Esophagus muscularis mucosa (tissue), 4 donors: Measurements from ENCODE around the gene IL1RL2. TPM values are rescaled to one million over a fixed set of nuclear protein-coding genes. Genes with fewer than 3 reads are reported as not detected.

Source experiments
- DNase-seq: peaks from one replicate; pipeline ENCODE4 v3.0.0-alpha.2; 2017; ENCODE audit errors: extremely low spot score
- H3K27ac ChIP-seq, 4 donors: fragments of 200-600 bp; sonication (generic); replicated peaks in 1 of 4; 1 replicate in 3 of 4; 2 replicates in 1 of 4; pipeline ENCODE4 v1.5.1; 2016 to 2019; ENCODE audit warnings: mild to moderate bottlenecking in 1 of 4
- H3K27me3 ChIP-seq, 4 donors: fragments of 200-600 bp; sonication (generic); one replicate each; pipeline versions ENCODE4 v1.5.1 to v1.6.0; 2016 to 2019
- H3K36me3 ChIP-seq, 4 donors: fragments of 200-600 bp; sonication (generic); one replicate each; pipeline ENCODE4 v1.5.1; 2016 to 2019
- H3K4me1 ChIP-seq, 4 donors: fragments of 200-600 bp; sonication (generic); one replicate each; pipeline ENCODE4 v1.5.1; 2016 to 2019
- H3K4me3 ChIP-seq, 4 donors: fragments of 200-600 bp; sonication (generic); 1 replicate in 2 of 4; 2 replicates in 2 of 4; pipeline ENCODE4 v1.5.1; 2016 to 2019; ENCODE audit warnings: mild to moderate bottlenecking in 4 of 4, moderate library complexity in 1 of 4
- H3K9me3 ChIP-seq, 4 donors: fragments of 200-600 bp; sonication (generic); 1 replicate in 3 of 4; 2 replicates in 1 of 4; pipeline ENCODE4 v1.5.1; 2016 to 2019
- CTCF ChIP-seq, 3 experiments: fragments of 200-600 bp in 2 of 3; fragments of 450-650 bp in 1 of 3; sonication (generic) in 2 of 3; IDR thresholded peaks; one replicate each; pipeline ENCODE4 v1.5.1; 2017 to 2019; ENCODE audit warnings: antibody characterized with exemption in 3 of 3, mild to moderate bottlenecking in 2 of 3, moderate library complexity in 1 of 3
- EP300 ChIP-seq: sonication (generic); formaldehyde crosslinking; IDR thresholded peaks from one replicate; pipeline ENCODE4 v1.6.1; 2017; ENCODE audit warnings: antibody characterized with exemption
- POLR2A ChIP-seq: fragments of 450-650 bp; IDR thresholded peaks from one replicate; pipeline ENCODE4 v1.6.1; 2017; ENCODE audit warnings: antibody characterized with exemption, moderate library complexity, mild to moderate bottlenecking, low read depth
- POLR2AphosphoS5 ChIP-seq, 2 donors: sonication (generic); formaldehyde crosslinking; IDR thresholded peaks; one replicate each; pipeline ENCODE4 v1.6.1; 2017; ENCODE audit warnings: antibody characterized with exemption in 2 of 2
- WGBS: methylation state at CpG from one replicate; pipeline ENCODE4 v1.1.5; 2018; 5-methylcytosine and 5-hydroxymethylcytosine counted together
- intact Hi-C: fragments of 100-400 bp; cut with DNase I; formaldehyde crosslinking; loops from one replicate; pipeline ENCODE4 v1.15.1; 2023
- total RNA-seq, 4 donors: library from RNA; depleted of rRNA; stranded (reverse); fragments of >200 nt; gene quantifications; one replicate each; pipeline versions ENCODE4 v1.1.0 to v1.2.1, GENCODE V29; 2016

IL1RL2 gene
- total RNA-seq, 4 donors from 2014 or later, result 0.19 to 0.92 (median 0.66) TPM; not detected in 1

DNA sequence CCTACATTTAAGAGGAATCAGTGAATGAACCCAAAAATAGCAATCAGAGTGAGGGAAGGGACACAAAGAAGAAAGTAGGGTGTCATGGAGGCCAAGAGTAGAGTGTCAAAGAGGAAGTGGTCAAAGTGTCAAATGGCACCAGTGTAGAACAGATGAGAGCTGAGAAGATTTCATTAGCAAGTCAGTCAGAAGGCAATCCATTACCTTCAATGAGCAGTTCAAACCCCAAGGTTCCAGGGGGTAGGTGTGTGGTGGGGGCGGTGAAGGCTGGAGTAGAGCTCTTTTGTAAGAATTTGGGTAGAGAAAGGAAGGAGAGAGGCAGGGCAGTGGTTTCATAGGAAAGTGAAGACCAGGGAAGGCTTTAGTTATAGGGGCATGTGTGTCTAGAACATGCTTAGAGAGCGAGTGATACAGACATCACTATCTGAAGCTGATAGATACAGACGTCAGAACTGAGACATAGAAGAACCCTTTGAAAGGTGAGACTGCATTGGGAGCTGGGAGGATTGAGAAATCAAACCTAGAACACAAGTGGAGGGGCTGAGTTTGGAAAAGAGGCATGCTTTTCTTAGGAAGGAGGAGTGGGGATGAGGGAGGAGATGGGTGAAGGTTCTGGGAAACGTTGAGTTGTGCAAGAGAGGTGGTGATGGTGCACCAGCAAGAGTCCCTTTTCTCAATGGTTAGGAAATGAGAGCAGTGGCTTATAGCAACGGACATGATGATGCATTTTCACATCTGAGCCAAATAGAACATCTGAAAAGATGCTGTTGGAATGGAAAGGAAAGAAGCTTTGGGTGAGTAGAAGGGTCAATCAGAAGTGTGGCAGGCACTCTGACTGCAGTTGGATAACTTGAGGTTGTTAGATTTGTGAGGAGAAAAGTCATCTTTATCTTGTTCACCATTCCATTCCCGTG, 75.7 kb downstream of the IL1RL2 start:
- TF ChIP-seq CTCF (IDR thresholded peaks at IDR 0.05), result no peak
- no peak for TF ChIP-seq POLR2AphosphoS5 (IDR thresholded peaks at IDR 0.05)
- no peak for TF ChIP-seq EP300
- TF ChIP-seq POLR2A, result no peak
- peak; percentile 87 for DNase-seq
- intact Hi-C loops, result no loop called here
- no peaks in the 10 kb centered on the region for H3K4me1 ChIP-seq
- H3K27me3 ChIP-seq, result no peaks in the 10 kb centered on the region
- no peaks in the 10 kb centered on the region for H3K9me3 ChIP-seq
- no peaks in the 10 kb centered on the region for H3K36me3 ChIP-seq
- no peak overlapping the region for H3K4me3 ChIP-seq
- no peak overlapping the region for H3K27ac ChIP-seq
- 72% methylated on average over 6 of the region's 6 CpGs for WGBS

GRCh38 chr2:102264952-102265351, 78.1 kb downstream of the IL1RL2 start:
- TF ChIP-seq EP300, result no peak
- TF ChIP-seq CTCF (IDR thresholded peaks at IDR 0.05), result no peak
- TF ChIP-seq POLR2AphosphoS5 (IDR thresholded peaks at IDR 0.05), result no peak
- no peak for TF ChIP-seq POLR2A
- H3K36me3 ChIP-seq, result no peaks in the 10 kb centered on the region
- WGBS, result 85% methylated on average over 2 of the region's 2 CpGs
- intact Hi-C loops, result no loop called here
- H3K4me1 ChIP-seq, result no peaks in the 10 kb centered on the region
- DNase-seq, result peak; percentile 55
- no peaks in the 10 kb centered on the region for H3K9me3 ChIP-seq
- no peak overlapping the region for H3K27ac ChIP-seq
- H3K4me3 ChIP-seq, result no peak overlapping the region
- H3K27me3 ChIP-seq, result no peaks in the 10 kb centered on the region

- H3K27ac ChIP-seq, result no peak overlapping the region
- H3K4me3 ChIP-seq, result no peak overlapping the region
- TF ChIP-seq CTCF (IDR thresholded peaks at IDR 0.05) (no peak), POLR2AphosphoS5 (IDR thresholded peaks at IDR 0.05) (no peak), EP300 (no peak), POLR2A (no peak)
- H3K27me3 ChIP-seq, result no peaks in the 10 kb centered on the region
- intact Hi-C loops, result no loop called here
- no peaks in the 10 kb centered on the region for H3K36me3 ChIP-seq
- H3K4me1 ChIP-seq, result no peaks in the 10 kb centered on the region
- H3K9me3 ChIP-seq, result no peaks in the 10 kb centered on the region
- DNase-seq, result no peak
- 73% methylated on average over 1 of the region's 1 CpG for WGBS
Measured at GRCh38 chr2:102266204-102266603, 79.4 kb downstream of the IL1RL2 start.

- Histone ChIP-seq H3K9me3 (no peaks in the 10 kb centered on the region), H3K27me3 (peaks cover 0 to 4% (median 0%) of the 10 kb centered on the region in 4 donors), H3K4me3 (no peak overlapping the region), H3K4me1 (no peaks in the 10 kb centered on the region), H3K36me3 (no peaks in the 10 kb centered on the region), H3K27ac (no peak overlapping the region)
- DNase-seq, result peak; percentile 70
- intact Hi-C loops, result no loop called here
- TF ChIP-seq POLR2A, result no peak
- TF ChIP-seq CTCF (IDR thresholded peaks at IDR 0.05), result no peak
- no peak for TF ChIP-seq EP300
- no peak for TF ChIP-seq POLR2AphosphoS5 (IDR thresholded peaks at IDR 0.05)
- 79% methylated on average over 6 of the region's 6 CpGs for WGBS
Measured at GRCh38 chr2:102267774-102268173, 81.0 kb downstream of the IL1RL2 start.
